HG03571 (cell line): ENCODE data around the gene C1QTNF1.
A peak's percentile ranks its signal among the peaks of the same experiment; 100 is the strongest.
"Not testable (repeated sequence)": the region's sequence is repeated elsewhere in the genome, so short reads cannot be mapped to it uniquely, and the experiment has no call there.

Experiments
- ATAC-seq: cut with Tn5 transposase; IDR thresholded peaks from one replicate; pipeline ENCODE4 v1.9.1; 2021; ENCODE audit not compliant: unreplicated experiment

The C1QTNF1 gene

DNA sequence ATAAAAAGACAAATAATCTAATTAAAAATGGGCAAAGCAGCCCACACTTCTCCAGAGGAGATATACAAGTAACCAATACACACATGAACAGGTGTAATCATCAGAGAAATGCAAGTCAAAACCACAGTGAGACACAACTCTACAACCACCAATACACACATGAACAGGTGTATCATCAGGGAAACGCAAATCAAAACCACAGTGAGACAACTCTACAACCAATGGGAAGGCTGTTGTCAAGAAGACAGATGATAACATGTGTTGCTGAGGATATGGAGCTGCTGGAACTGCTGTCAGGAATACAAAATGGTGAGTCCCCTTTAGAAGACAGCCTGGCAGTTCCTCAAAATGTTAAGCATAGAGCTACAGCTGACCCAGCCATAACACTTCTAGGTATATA lies 28.2 kb downstream of the C1QTNF1 start:
- ATAC-seq, result no peak

DNA sequence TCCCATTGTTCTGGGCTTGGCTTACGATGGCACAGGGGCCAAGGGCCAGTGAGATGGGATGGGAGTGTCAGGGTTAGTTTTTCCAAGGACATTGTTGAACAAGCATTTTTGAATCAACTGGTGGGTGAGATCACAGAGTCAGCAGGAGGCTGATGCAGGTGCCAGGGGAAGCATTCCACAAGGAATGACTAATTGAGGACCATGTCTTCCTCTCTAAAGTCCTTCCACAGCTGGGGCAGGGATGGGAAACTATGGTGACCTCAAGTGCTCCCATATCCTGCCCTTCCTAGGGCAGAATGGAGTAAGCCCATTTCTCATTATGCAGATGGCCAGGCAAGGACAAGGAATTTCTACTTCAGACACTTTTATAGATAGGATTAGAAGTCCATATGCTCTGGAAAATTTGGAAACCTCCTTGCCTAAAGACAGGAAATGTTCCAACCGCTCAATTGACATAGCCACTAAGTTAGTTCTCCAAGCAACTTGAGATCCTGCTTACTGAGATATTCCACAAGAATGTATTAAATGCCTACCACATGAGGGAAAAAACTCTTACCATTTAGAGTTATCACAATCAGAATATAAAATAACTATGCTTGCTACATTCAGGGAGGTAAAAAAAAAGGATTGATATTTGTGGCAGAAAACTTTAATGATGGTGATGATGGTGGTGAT lies 29.4 kb downstream of the C1QTNF1 start:
- no peak for ATAC-seq

DNA sequence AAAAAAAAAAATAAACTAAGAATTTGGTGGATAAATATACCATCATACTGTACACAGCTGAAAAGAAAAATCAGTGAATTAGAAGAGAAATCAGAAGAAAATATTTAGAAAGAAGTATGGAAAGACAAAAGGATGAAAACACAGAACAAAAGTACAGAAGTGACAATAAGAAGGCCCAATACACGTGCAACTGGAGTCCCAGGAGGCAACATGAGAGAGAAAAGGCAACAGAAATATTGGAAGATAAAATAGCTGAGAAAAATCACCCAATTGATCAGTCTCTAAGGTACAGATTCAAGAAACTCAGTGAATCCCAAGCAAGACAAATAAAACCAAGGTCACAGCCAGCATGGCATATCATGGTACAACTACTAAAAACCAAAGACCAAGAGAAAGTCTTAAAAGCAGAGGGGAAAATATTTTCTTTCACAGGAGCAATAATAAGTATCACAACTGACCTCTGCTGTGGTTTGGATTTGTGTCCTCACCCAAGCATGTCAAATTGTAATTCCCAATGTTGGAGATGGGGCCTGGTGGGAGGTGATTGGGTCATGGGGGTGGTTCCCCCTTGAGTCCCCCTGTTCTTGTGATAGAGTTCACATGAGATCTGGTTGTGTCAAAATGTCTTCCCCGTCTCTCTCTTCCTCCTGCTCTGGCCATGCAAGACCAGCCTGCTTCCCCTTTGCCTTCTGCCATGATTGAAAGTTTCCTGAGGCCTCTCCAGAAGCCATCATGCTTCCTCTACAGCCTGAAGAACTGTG lies 30.4 kb downstream of the C1QTNF1 start:
- no peak for ATAC-seq

DNA sequence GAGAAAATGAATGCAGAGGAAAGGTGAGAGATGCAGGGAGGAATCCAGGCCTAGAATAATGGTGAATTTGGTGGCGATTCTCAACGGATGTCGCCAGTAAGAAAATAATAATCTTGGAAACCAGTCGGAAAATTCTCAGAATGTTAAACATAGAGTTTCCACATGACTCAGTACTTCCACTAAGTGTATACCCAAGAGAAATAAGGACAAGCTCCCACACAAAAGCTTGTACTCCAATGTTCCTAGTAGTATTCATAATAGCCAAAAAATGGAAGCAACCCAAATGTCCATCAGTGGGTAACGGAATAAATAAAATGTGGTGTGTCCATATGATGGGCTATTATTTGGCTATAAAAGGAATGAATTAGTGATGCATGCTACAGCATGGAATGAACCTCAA lies 31.2 kb downstream of the C1QTNF1 start:
- ATAC-seq, result no peak

DNA sequence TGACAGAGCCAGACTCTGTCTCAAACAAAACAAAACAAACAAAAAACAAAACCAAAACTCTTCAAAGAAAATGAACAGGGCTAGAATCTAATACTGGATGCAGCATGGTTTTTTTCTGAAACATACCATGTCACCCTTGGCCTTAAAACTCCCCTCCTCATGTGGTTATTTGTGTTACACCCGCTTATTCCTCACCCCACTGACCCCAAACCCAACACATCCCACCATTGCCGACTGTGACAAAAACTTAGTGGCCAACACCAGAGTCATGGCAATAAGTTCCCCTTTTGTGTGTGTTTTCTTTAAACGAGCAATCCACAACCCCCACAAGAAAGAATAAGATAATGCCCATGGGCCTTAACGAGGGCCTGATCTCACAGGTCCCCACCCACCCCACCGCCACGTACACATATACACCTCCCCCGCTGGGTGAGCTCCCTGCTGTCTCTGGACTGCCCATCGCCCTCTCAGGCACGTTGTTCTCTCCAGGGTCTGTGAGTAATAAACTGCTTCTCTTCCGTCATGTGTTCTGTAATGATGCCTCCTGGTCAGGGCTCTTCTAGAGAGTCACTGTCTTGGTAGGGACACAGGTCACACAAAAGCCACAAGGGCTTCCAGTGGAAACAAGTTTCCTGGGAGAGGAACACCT lies 33.9 kb downstream of the C1QTNF1 start:
- ATAC-seq, result no peak

DNA sequence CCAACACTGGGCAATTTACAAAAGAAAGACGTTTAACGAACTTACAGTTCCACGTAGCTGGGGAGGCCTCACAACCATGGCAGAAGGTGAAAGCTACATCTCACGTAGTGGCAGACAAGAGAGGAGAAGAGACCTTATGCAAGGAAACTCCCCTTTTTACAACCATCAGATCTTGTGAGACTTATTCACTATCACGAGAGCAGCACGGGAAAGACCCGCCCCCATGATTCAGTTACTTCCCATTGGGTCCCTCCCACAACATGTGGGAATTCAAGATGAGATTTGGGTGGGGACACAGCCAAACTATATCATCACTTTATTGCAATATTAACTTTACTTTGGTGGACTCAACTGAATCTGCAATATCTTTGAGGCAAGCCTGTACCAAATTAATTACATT lies 38.7 kb downstream of the C1QTNF1 start:
- ATAC-seq, result no peak

DNA sequence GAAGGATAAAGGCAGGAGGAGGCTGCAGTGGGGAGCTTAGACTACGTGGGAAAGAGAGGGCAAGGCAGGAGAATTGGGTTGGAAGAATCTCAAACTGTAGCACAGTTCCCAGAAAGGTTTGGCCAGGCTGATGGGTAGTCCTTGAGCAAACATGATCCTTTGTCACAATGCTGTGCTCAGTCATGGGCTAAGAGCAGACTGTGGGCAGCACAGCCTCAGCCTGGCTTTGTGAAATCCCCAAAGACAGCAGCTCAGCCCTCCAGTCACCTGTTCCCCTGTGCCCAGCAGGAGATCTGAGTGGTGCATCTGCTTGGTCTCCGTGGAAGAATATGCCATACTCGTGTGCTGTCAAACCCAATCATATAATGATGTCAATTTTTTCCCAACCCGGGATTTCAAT lies 40.1 kb downstream of the C1QTNF1 start:
- ATAC-seq, result no peak

DNA sequence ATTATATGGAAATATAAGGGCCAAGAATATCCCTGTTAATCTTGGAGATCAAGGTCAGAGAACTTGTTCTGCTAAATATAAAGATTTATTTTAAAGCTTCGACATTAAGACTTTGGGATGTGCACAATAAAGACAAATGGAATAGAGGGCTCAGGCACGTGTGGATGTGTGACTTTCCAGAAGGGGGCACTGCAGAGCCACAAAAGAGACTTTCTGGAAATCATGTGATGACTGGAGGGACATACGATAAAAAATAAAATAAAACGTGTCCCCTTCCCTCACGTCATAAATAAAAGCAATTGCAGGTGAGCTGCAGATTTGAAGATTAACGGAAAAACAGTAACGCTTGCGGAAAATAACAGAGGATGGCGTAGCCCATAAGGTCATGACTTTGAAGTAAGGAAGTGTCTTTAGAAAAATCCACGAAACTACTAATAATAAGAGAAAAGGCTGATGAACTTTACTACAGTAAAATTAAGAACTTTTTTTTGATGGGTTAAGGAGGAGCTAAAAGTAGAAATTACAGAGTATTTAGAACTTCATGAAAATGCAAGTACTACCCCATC lies 41.2 kb downstream of the C1QTNF1 start:
- no peak for ATAC-seq

DNA sequence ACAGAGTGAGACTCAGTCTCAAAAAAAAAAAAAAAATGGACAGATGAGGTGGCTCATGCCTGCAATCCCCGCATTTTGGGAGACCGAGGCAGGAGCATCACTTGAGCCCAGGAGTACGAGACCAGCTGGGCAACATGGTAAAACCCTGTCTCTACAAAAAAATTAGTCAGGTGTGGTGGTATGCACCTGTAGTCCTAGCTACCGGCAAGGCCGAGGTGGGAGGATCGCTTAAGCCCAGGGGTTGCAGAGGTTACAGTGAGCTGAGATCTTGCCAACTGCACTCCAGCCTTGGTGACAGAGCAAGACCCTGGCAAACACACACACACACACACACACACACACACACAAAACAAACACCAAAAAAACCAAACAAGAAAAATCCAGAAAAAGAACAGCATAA lies 43.0 kb downstream of the C1QTNF1 start:
- ATAC-seq, result no peak

DNA sequence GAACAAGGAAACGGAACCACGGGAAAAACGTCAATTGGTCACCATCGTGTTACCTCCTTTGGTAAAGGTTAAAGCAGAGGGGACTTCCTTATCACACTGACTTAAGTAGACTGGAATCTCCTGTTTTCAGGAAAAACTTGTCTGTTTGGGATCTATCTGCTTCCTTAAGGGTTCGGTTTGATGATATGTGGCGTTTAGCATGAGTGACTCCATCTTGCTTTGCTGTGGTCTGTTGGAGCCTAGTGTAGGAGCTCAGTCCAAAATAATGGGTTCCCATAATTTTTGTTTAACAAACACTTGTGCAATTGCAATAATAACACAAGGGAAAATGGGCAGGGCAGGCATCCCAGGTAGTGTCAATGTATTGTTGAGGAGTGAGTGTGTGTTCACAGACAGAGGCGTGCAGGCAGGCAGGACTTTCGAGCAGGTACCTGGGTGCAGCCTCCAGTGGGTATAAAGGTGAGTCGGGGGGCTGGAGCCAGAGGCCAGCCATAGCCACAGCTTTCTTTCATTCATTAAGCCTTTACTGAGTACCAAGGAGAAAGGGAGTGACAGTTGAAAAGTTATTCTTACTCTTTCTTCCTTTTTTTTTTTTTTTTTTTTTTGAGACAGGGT lies 46.4 kb downstream of the C1QTNF1 start:
- no peak for ATAC-seq

DNA sequence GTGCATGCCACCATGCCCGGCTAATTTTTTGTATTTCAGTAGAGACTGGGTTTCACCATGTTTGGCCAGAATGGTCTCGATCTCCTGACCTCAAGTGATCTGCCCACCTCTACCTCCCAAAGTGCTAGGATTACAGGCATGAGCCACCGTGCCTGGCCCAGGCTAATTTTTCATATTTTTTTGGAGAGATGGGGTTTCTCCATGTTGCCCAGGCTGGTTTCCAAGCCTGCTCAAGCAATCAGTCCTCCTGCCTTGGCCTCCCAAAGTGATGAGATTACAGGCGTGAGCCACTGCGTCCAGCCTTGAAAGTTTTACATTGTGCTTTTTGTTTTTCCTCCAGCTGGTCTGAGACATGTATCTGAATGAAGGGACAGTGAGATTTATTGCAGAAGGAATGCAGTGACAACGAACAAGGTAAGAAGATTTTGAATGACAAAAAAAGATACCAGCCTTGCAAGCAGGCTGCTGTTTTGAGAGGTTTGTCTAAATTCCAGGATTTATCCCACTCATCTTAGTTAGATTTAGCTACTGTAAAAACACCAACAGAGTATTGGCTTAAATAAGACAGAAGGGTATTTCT lies 47.3 kb downstream of the C1QTNF1 start:
- no peak for ATAC-seq

DNA sequence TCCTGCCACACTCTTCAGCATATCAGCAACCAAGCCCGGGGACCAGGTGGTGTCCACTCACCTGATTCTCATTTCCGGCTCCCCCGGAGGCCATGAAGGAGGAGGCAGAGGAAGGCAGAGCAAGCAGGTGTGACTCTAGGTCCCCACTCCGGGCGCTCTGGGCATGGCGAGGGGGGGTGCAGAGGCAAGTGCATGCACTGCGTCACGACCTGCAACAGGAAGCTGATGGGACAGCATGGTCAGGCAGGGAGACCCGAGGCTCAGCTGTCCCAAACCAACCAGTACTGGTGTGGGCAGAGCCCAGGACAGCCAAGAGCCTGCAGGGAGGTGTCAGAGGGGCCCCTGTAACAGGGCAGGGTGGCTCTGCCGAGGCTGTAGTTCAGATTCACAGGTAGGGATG lies 48.6 kb downstream of the C1QTNF1 start:
- ATAC-seq, result no peak

DNA sequence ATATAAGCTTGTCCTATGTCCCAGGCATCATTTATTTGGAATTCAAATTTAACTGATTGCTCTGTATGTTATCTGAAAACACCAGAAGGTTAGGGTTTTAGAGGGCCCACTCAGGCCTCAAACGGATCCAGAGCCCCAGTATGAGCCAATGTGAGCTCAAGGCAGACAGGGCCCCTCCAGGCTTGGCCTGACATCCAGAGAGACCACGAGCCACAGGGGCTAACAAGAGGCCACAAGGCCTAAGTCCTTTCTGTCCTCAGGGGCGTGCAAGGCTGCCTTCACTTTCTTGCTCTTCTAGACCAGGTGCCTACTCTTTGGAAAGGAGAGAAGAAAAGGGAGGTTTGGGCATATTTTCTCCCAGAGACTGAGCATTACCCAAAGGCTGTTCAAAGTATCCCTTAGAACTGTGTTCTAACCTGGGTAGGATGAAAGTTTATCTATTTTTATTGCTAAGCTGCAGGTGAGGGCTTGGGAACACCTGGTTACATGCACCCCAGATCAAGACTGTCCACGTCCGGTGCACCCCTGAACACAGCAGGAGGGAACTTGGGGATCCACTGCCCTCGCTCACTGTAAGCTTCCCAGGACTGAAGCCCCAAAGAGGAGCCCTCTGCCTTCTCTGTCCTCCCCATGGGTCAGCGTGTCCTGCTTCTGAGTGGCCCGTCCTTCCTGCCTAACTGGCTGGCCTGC lies 49.2 kb downstream of the C1QTNF1 start:
- ATAC-seq, result no peak

DNA sequence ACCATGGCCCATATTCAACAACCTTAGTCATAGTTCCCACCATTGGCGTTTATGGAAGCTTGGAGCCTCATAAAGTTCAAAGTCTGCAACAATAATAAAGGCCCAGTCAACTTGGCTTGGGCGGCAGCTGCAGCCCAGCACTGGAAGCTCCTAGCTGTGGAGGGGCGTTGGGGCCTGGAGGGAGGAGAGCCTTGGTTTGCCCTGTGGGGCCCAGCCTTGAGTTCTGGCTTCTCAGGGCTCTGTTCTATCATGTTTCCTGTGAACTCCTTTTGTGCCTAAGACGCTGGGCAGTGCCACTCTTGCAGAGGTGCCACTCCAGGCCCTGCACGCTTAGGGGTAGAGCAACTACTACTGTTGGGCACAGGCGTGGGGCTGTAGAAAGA lies 49.7 kb downstream of the C1QTNF1 start:
- no peak for ATAC-seq

DNA sequence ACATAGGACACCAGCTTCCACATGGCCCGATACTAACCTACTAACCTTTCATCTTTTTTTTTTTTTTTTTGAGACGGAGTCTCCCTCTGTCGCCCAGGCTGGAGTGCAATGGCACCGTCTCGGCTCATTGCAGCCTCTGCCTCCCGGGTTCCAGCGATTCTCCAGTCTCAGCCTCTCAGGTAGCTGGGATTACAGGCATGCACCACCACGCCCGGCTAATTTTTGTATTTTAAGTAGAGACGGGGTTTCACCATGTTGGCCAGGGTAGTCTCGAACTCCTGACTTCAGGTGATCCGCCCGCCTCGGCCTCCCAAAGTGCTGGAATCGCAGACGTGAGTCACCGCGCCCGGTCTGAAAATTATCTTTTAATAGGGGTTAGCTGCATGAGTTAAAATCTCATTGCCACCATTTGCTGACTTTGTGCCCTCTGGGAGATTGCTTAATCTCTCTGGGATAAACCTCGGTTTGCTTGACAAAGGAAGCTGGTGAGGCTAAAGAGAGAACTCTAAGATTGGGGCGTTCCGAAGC lies 50.2 kb downstream of the C1QTNF1 start:
- not testable (repeated sequence) for ATAC-seq

DNA sequence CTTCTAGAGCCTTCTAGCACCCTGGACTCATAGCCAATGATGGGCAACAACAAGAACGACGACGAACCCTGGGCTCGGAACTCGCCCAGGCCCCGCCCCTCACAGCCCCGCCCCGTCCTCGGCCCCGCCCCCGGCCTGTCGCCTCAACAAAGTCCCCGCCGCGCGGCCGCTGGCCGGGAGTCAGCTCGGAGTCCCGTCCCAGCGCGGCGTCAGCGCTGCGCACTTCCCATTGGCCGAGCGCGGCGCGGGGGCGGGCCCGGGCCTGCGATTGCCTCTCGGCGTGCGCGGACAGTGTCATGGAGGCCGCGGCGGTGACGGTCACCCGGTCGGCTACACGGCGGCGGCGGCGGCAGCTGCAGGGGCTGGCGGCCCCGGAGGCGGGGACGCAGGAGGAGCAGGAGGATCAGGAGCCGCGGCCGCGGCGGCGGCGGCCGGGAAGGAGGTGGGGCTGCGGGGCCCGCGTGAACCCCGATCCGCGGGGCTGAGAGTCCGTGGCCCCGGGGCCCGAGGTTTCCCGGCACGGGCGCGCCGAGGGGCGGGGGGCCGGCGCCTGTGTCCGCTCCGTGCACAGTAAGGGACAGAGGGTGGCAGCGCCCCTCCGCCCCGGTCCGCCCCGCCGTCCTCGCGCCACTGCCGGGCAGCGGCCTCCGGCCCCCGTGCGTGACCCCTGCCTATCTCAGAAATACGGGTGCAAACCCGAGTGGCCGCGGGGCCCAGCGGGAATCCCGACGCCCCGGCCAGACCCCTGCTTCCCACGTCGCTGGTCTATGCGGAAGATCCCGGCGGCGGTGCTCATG lies 50.9 kb downstream of the C1QTNF1 start, which contains the start of gene ENGASE:
Gene ENGASE (plus strand): TSS at position 176 of the 797 bp plus-strand sequence. CDS start 121 bp downstream, at position 297.
- peak; percentile 79 for ATAC-seq

DNA sequence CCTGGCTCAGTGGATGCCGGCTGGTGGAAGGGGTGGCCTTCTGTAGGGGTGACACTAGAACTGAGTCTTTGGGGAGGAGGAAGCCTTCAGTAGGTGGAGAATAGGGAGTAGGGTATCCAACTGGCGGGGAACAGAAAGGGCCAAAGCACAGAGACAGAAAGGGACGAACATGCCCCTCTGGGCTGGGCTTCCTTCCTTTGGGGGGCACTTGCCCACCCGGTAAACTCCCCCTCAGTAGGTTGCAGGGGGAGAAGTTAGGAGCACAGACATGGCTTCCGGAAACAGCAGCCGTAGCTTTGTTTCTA lies 51.4 kb downstream of the C1QTNF1 start:
- ATAC-seq, result no peak

DNA sequence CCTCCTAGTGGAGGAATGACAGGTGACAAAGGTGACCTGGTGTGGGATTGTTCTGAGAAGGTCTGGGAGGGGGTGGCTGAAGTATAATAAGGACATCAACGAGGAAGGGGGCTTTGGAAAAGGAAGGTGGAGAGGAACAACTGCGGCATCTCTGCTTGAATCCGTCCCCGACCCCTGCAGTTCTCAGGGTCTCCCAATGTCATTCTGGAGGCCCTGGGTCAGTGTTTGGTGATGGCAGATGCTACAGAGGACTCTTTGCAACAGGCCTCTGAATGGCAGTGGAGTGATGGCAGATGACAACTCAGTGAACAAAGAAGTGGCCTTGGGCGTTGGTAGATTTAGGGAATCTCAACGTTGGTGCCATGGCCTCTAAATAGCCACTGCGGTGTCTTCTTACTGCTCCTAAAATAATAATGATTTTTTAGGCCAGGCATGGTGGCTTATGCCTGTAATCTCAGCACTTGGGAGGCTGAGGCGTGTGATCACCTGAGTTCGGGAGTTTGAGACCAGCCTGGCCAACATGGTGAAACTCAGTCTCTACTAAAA lies 52.0 kb downstream of the C1QTNF1 start:
- ATAC-seq, result no peak

DNA sequence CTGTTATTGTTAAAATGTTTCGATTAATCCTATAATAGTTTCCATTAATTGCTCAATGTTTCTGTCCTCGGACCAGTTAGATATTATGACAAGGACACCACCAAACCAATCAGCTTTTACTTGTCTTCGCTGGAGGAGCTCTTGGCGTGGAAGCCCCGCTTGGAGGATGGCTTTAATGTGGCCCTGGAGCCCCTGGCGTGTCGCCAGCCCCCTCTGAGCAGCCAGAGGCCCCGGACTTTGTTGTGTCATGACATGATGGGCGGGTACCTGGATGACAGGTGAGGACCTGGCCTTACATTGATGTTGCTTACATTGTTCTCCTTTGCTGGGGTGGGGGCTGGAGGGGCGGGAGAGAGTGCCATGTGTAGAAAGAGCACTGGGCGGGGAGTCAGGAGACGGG lies 53.6 kb downstream of the C1QTNF1 start:
- no peak for ATAC-seq
